ENCODE measurements around the gene CDYL.

Gene CDYL

DNA sequence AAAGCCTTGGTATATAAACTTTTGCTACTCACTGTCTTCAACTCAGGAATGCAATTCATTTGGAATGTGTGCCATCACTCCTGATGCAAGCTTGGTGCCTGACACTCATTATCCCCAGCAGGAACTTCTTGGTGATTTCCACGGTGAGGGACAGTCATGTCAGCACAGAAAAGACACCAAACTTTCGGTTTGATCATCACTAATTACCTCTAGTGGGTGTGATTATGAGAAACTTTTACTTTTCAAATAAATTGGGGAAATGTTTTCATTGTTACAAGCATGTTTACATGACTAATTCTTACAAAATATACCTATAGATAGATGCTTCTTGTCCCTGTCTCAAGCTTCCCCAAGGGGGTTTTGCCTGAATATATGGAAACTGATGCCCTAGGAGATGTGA, 186.7 kb downstream of the CDYL start:
- no peaks in the 10 kb centered on the region for H3K27me3 ChIP-seq (ENCODE audit: low read depth, low read length)
- H3K9ac ChIP-seq (ENCODE audit: low read length), result no peak overlapping the region
- H3K79me2 ChIP-seq (ENCODE audit: low read length), result no peaks in the 10 kb centered on the region
- no peaks in the 10 kb centered on the region for H3K36me3 ChIP-seq (replicated peaks; ENCODE audit: low read depth, low read length)
- no peak overlapping the region for H2AFZ ChIP-seq (ENCODE audit: low read depth, low read length)
- H3K4me3 ChIP-seq (ENCODE audit: low read length), result no peak overlapping the region
- no peaks in the 10 kb centered on the region for H3K4me1 ChIP-seq (ENCODE audit: low read length)
- H3K27ac ChIP-seq (ENCODE audit: low read length), result no peak overlapping the region
- H3K4me2 ChIP-seq (ENCODE audit: low read length), result no peak overlapping the region
- TF ChIP-seq EZH2phosphoT487 (IDR thresholded peaks at IDR 0.05; ENCODE audit: low read depth) (no peak), CTCF (IDR thresholded peaks at IDR 0.05; ENCODE audit: low read depth, low read length) (no peak)
- no peaks in the 10 kb centered on the region for H3K9me3 ChIP-seq (ENCODE audit: insufficient read depth, low read length)
- H4K20me1 ChIP-seq (ENCODE audit: insufficient read depth, low read length), result no peaks in the 10 kb centered on the region

GRCh38 chr6:4964675-4965561, 188.7 kb downstream of the CDYL start:
- Histone ChIP-seq H3K9ac (ENCODE audit: low read length) (no peak overlapping the region), H3K4me3 (ENCODE audit: low read length) (no peak overlapping the region), H3K79me2 (ENCODE audit: low read length) (no peaks in the 10 kb centered on the region), H3K36me3 (replicated peaks; ENCODE audit: low read depth, low read length) (no peaks in the 10 kb centered on the region), H3K9me3 (ENCODE audit: insufficient read depth, low read length) (no peaks in the 10 kb centered on the region), H2AFZ (ENCODE audit: low read depth, low read length) (no peak overlapping the region), H4K20me1 (ENCODE audit: insufficient read depth, low read length) (no peaks in the 10 kb centered on the region), H3K4me1 (ENCODE audit: low read length) (no peaks in the 10 kb centered on the region), H3K27ac (ENCODE audit: low read length) (no peak overlapping the region), H3K4me2 (ENCODE audit: low read length) (no peak overlapping the region), H3K27me3 (ENCODE audit: low read depth, low read length) (no peaks in the 10 kb centered on the region)
- TF ChIP-seq EZH2phosphoT487 (IDR thresholded peaks at IDR 0.05; ENCODE audit: low read depth) (no peak), CTCF (IDR thresholded peaks at IDR 0.05; ENCODE audit: low read depth, low read length) (no peak)

GRCh38 chr6:4965562-4966389, 189.6 kb downstream of the CDYL start:
- TF ChIP-seq CTCF (IDR thresholded peaks at IDR 0.05; ENCODE audit: low read depth, low read length) (no peak), EZH2phosphoT487 (IDR thresholded peaks at IDR 0.05; ENCODE audit: low read depth) (no peak)
- H3K9me3 ChIP-seq (ENCODE audit: insufficient read depth, low read length), result no peaks in the 10 kb centered on the region
- no peak overlapping the region for H3K4me3 ChIP-seq (ENCODE audit: low read length)
- no peak overlapping the region for H3K4me2 ChIP-seq (ENCODE audit: low read length)
- no peaks in the 10 kb centered on the region for H3K36me3 ChIP-seq (replicated peaks; ENCODE audit: low read depth, low read length)
- H2AFZ ChIP-seq (ENCODE audit: low read depth, low read length), result no peak overlapping the region
- H3K4me1 ChIP-seq (ENCODE audit: low read length), result no peaks in the 10 kb centered on the region
- no peaks in the 10 kb centered on the region for H3K79me2 ChIP-seq (ENCODE audit: low read length)
- no peaks in the 10 kb centered on the region for H3K27me3 ChIP-seq (ENCODE audit: low read depth, low read length)
- no peak overlapping the region for H3K9ac ChIP-seq (ENCODE audit: low read length)
- H3K27ac ChIP-seq (ENCODE audit: low read length), result no peak overlapping the region
- no peaks in the 10 kb centered on the region for H4K20me1 ChIP-seq (ENCODE audit: insufficient read depth, low read length)

Measured in OCI-LY3 (cell line).